WERI-Rb-1 (cell line): ENCODE measurements around the gene APP.

ENCODE experiments used
- DNase-seq: peaks from one replicate; pipeline ENCODE4 v3.0.0-alpha.2; 2020
- H3K27ac ChIP-seq: fragments of 250-450 bp; sonication (Bioruptor Pico); 2 replicates; pipeline ENCODE4 v1.5.1; 2020; ENCODE audit warnings: mild to moderate bottlenecking, moderate library complexity
- H3K27me3 ChIP-seq: fragments of 250-450 bp; sonication (Bioruptor Pico); 2 replicates; pipeline ENCODE4 v1.5.1; 2021; ENCODE audit warnings: mild to moderate bottlenecking, low read depth, moderate library complexity; ENCODE audit not compliant: insufficient read depth, severe bottlenecking
- H3K36me3 ChIP-seq: fragments of 250-450 bp; sonication (Bioruptor Pico); 2 replicates; pipeline ENCODE4 v1.5.1; 2020; ENCODE audit warnings: mild to moderate bottlenecking, moderate library complexity
- H3K4me3 ChIP-seq: 2 replicates; pipeline ENCODE4 v1.5.1; 2011; ENCODE audit warnings: low read depth, mild to moderate bottlenecking, control low read depth, low read length
- H3K9me3 ChIP-seq: fragments of 250-450 bp; sonication (Bioruptor Pico); 2 replicates; pipeline ENCODE4 v1.5.1; 2021; ENCODE audit warnings: mild to moderate bottlenecking, moderate library complexity; ENCODE audit not compliant: severe bottlenecking
- CTCF ChIP-seq: IDR thresholded peaks from 2 replicates; pipeline ENCODE4 v1.5.1; 2011; ENCODE audit warnings: low read depth, mild to moderate bottlenecking, control low read depth, inconsistent platforms, low read length

The APP gene

GRCh38 chr21:26169061-26169610 lies 1.4 kb downstream of the APP start:
- Histone ChIP-seq H3K9me3 (no peaks in the 10 kb centered on the region), H3K36me3 (peaks cover 24% of the 10 kb centered on the region), H3K27me3 (no peaks in the 10 kb centered on the region), H3K27ac (peak overlapping the region; percentile 96), H3K4me3 (peak overlapping the region; percentile 82)
- peak; percentile 49; the same call in 1 of the 2 replicates for TF ChIP-seq CTCF
- DNase-seq, result peak; percentile 71

GRCh38 chr21:26168371-26168770 lies 2.2 kb downstream of the APP start:
- Histone ChIP-seq H3K27me3 (no peaks in the 10 kb centered on the region), H3K36me3 (peaks cover 24% of the 10 kb centered on the region), H3K27ac (peak overlapping the region; percentile 96), H3K9me3 (no peaks in the 10 kb centered on the region), H3K4me3 (peak overlapping the region; percentile 82)
- DNase-seq, result no peak
- TF ChIP-seq CTCF, result no peak

- DNase-seq, result no peak
- H3K27me3 ChIP-seq, result no peaks in the 10 kb centered on the region
- peak overlapping the region; percentile 96 for H3K27ac ChIP-seq
- H3K36me3 ChIP-seq, result peaks cover 24% of the 10 kb centered on the region
- no peaks in the 10 kb centered on the region for H3K9me3 ChIP-seq
- TF ChIP-seq CTCF, result no peak
- peak overlapping the region; percentile 82 for H3K4me3 ChIP-seq
Measured at GRCh38 chr21:26167593-26167992, 3.0 kb downstream of the APP start.

- Histone ChIP-seq H3K27ac (no peak overlapping the region), H3K36me3 (peaks cover 22% of the 10 kb centered on the region), H3K27me3 (no peaks in the 10 kb centered on the region), H3K4me3 (no peak overlapping the region), H3K9me3 (no peaks in the 10 kb centered on the region)
- TF ChIP-seq CTCF, result no peak
- DNase-seq, result no peak
Measured at GRCh38 chr21:26165331-26165730, 5.2 kb downstream of the APP start.

- no peaks in the 10 kb centered on the region for H3K9me3 ChIP-seq
- H3K27me3 ChIP-seq, result no peaks in the 10 kb centered on the region
- no peak for TF ChIP-seq CTCF
- no peak overlapping the region for H3K27ac ChIP-seq
- no peak overlapping the region for H3K4me3 ChIP-seq
- peaks cover 12% of the 10 kb centered on the region for H3K36me3 ChIP-seq
- no peak for DNase-seq
Measured at GRCh38 chr21:26164311-26164710, 6.3 kb downstream of the APP start.

- no peaks in the 10 kb centered on the region for H3K27me3 ChIP-seq
- H3K27ac ChIP-seq, result no peak overlapping the region
- no peaks in the 10 kb centered on the region for H3K9me3 ChIP-seq
- no peak for DNase-seq
- TF ChIP-seq CTCF, result no peak
- no peak overlapping the region for H3K4me3 ChIP-seq
- peaks cover 4% of the 10 kb centered on the region for H3K36me3 ChIP-seq
Measured at GRCh38 chr21:26162081-26162480, 8.5 kb downstream of the APP start.
